Ascending aorta (tissue), 2 donors: ENCODE data around the gene PRRT2. TPM values are rescaled to one million over a fixed set of nuclear protein-coding genes. Genes with fewer than 3 reads are reported as not detected.
A peak's percentile ranks its signal among the peaks of the same experiment; 100 is the strongest.

Experiments used
- DNase-seq, 2 donors: peaks; one replicate each; pipeline ENCODE4 v3.0.0-alpha.2; 2019; ENCODE audit warnings: low spot score in 2 of 2
- H3K27ac ChIP-seq, 2 donors: fragments of 200-600 bp; sonication (generic); one replicate each; pipeline ENCODE4 v1.5.1; 2016 to 2017; ENCODE audit warnings: mild to moderate bottlenecking in 1 of 2
- H3K27me3 ChIP-seq: fragments of 200-600 bp; sonication (generic); one replicate; pipeline ENCODE4 v1.5.1; 2017
- H3K36me3 ChIP-seq, 2 donors: fragments of 200-600 bp; sonication (generic); one replicate each; pipeline ENCODE4 v1.5.1; 2016
- H3K4me1 ChIP-seq, 2 donors: fragments of 200-600 bp; sonication (generic); one replicate each; pipeline ENCODE4 v1.5.1; 2016 to 2017; ENCODE audit warnings: mild to moderate bottlenecking in 1 of 2
- H3K4me3 ChIP-seq, 2 donors: fragments of 200-600 bp; sonication (generic); one replicate each; pipeline ENCODE4 v1.5.1; 2016 to 2017; ENCODE audit warnings: mild to moderate bottlenecking in 1 of 2
- H3K9me3 ChIP-seq, 2 donors: fragments of 200-600 bp; sonication (generic); one replicate each; pipeline ENCODE4 v1.5.1; 2016
- CTCF ChIP-seq, 3 experiments: fragments of 200-600 bp in 2 of 3; fragments of 450-650 bp in 1 of 3; sonication (generic) in 2 of 3; IDR thresholded peaks; one replicate each; pipeline ENCODE4 v1.5.1; 2016 to 2019; ENCODE audit warnings: antibody characterized with exemption in 3 of 3, mild to moderate bottlenecking in 1 of 3, moderate library complexity in 1 of 3
- intact Hi-C: fragments of 100-400 bp; cut with DNase I; formaldehyde crosslinking; loops from one replicate; pipeline ENCODE4 v1.15.1; 2023
- total RNA-seq: library from RNA; depleted of rRNA; stranded (reverse); fragments of >200 nt; gene quantifications from one replicate; pipeline ENCODE4 v1.1.0, GENCODE V29; 2016

The PRRT2 gene
- total RNA-seq, 1 donor from 2014 or later = 5.0 TPM

- H3K4me3 ChIP-seq = peak overlapping the region; percentile 54 to 76
- intact Hi-C loops = loop anchor here (5.0 kb wide), 2 partner anchors 176 to 246 kb away; partner anchors contain the start of genes ALDOA, HIRIP3 and INO80E
- H3K27me3 ChIP-seq = no peaks in the 10 kb centered on the region
- H3K36me3 ChIP-seq = peaks cover 0 to 18% of the 10 kb centered on the region in 2 donors
- DNase-seq = no peak
- H3K4me1 ChIP-seq = peaks cover 28 to 54% of the 10 kb centered on the region in 2 donors
- H3K9me3 ChIP-seq = no peaks in the 10 kb centered on the region
- H3K27ac ChIP-seq = peak overlapping the region; percentile 90 to 92
- no peak for TF ChIP-seq CTCF (IDR thresholded peaks at IDR 0.05)
Observed at GRCh38 chr16:29821643-29822115, 9.7 kb downstream of the PRRT2 start.

- Histone ChIP-seq H3K4me1 (peaks cover 28 to 41% of the 10 kb centered on the region in 2 donors), H3K36me3 (no peaks in the 10 kb centered on the region), H3K9me3 (no peaks in the 10 kb centered on the region), H3K4me3 (peak overlapping the region; percentile 38 to 41), H3K27me3 (no peaks in the 10 kb centered on the region), H3K27ac (peak overlapping the region; percentile 69 to 88)
- intact Hi-C loops = loop anchor here (2.0 to 5.0 kb wide), 3 partner anchors 24 to 243 kb away; partner anchors contain the start of genes ALDOA, HIRIP3 and INO80E
- DNase-seq = no peak
- TF ChIP-seq CTCF (IDR thresholded peaks at IDR 0.05) = no peak
Observed at GRCh38 chr16:29824589-29825144, 12.7 kb downstream of the PRRT2 start.

GRCh38 chr16:29825145-29826044, 13.4 kb downstream of the PRRT2 start:
- intact Hi-C loops = loop anchor here (2.0 kb wide), 1 partner anchor 23 kb away; no protein-coding TSS in a partner anchor
- peak overlapping the region; percentile 38 to 41 for H3K4me3 ChIP-seq
- DNase-seq = no peak
- no peak for TF ChIP-seq CTCF (IDR thresholded peaks at IDR 0.05)
- H3K4me1 ChIP-seq = peaks cover 28 to 41% of the 10 kb centered on the region in 2 donors
- H3K9me3 ChIP-seq = no peaks in the 10 kb centered on the region
- H3K27me3 ChIP-seq = no peaks in the 10 kb centered on the region
- peaks cover under 1 to 1% of the 10 kb centered on the region in 2 donors for H3K36me3 ChIP-seq
- peak overlapping the region; percentile 69 to 88 for H3K27ac ChIP-seq

- H3K4me3 ChIP-seq = no peak overlapping the region
- no peaks in the 10 kb centered on the region for H3K9me3 ChIP-seq
- TF ChIP-seq CTCF (IDR thresholded peaks at IDR 0.05) = no peak
- no peaks in the 10 kb centered on the region for H3K27me3 ChIP-seq
- DNase-seq = no peak
- peak overlapping the region; percentile 69 to 88 for H3K27ac ChIP-seq
- intact Hi-C loops = no loop called here
- H3K36me3 ChIP-seq = peaks cover 10% of the 10 kb centered on the region in 2 donors
- H3K4me1 ChIP-seq = peaks cover 28 to 41% of the 10 kb centered on the region in 2 donors
Observed at GRCh38 chr16:29826342-29826695, 14.3 kb downstream of the PRRT2 start.

- intact Hi-C loops = no loop called here
- peaks cover 1 to 5% of the 10 kb centered on the region in 2 donors for H3K4me1 ChIP-seq
- H3K36me3 ChIP-seq = peaks cover 50 to 53% of the 10 kb centered on the region in 2 donors
- H3K4me3 ChIP-seq = no peak overlapping the region
- no peaks in the 10 kb centered on the region for H3K27me3 ChIP-seq
- DNase-seq = no peak
- H3K27ac ChIP-seq = no peak overlapping the region
- no peak for TF ChIP-seq CTCF (IDR thresholded peaks at IDR 0.05)
- no peaks in the 10 kb centered on the region for H3K9me3 ChIP-seq
Observed at GRCh38 chr16:29830774-29831173, 18.8 kb downstream of the PRRT2 start.
